Vagina (tissue), 2 donors: Measurements from ENCODE around the gene LPP. TPM values are rescaled to one million over a fixed set of nuclear protein-coding genes. Genes with fewer than 3 reads are reported as not detected.

ENCODE experiments used
- DNase-seq, 2 donors: peaks; one replicate each; pipeline ENCODE4 v3.0.0-alpha.2; 2017; ENCODE audit errors: extremely low spot score in 2 of 2
- H3K27ac ChIP-seq: fragments of 200-600 bp; sonication (generic); one replicate; pipeline ENCODE4 v1.5.1; 2019
- H3K27me3 ChIP-seq: fragments of 200-600 bp; sonication (generic); one replicate; pipeline ENCODE4 v1.5.1; 2019
- H3K36me3 ChIP-seq, 2 donors: fragments of 200-600 bp; sonication (generic); one replicate each; pipeline ENCODE4 v1.5.1; 2017 to 2019
- H3K4me1 ChIP-seq: fragments of 200-600 bp; sonication (generic); one replicate; pipeline ENCODE4 v1.5.1; 2019
- H3K4me3 ChIP-seq, 2 donors: fragments of 200-600 bp; sonication (generic); 1 replicate in 1 of 2; 2 replicates in 1 of 2; pipeline ENCODE4 v1.5.1; 2016 to 2019
- H3K9me3 ChIP-seq: fragments of 200-600 bp; sonication (generic); one replicate; pipeline ENCODE4 v1.5.1; 2019
- POLR2A ChIP-seq, 2 donors: fragments of 450-650 bp; IDR thresholded peaks; one replicate each; pipeline ENCODE4 v1.6.1; 2017; ENCODE audit warnings: antibody characterized with exemption in 2 of 2, mild to moderate bottlenecking in 2 of 2, moderate library complexity in 2 of 2
- POLR2AphosphoS5 ChIP-seq, 2 donors: sonication (generic); formaldehyde crosslinking; IDR thresholded peaks; one replicate each; pipeline ENCODE4 v1.9.0; 2017; ENCODE audit warnings: antibody characterized with exemption in 2 of 2, mild to moderate bottlenecking in 2 of 2, low read depth in 1 of 2; ENCODE audit not compliant: insufficient read depth in 1 of 2
- intact Hi-C: fragments of 100-400 bp; cut with DNase I; formaldehyde crosslinking; loops from one replicate; pipeline ENCODE4 v1.15.1; 2023
- total RNA-seq: library from RNA; depleted of rRNA; stranded (reverse); fragments of >200 nt; gene quantifications from one replicate; pipeline ENCODE4 v1.2.3, GENCODE V29; 2016
- TF ChIP-seq, protein P1 (sequence below), 3 experiments: fragments of 450-650 bp in 2 of 3; fragments of 200-600 bp in 1 of 3; sonication (generic) in 1 of 3; IDR thresholded peaks; one replicate each; pipeline ENCODE4 v1.5.1; 2017 to 2019; ENCODE audit warnings: antibody characterized with exemption in 3 of 3, mild to moderate bottlenecking in 2 of 3, moderate library complexity in 2 of 3

The LPP gene
- total RNA-seq, 1 donor from 2014 or later = 248 TPM

GRCh38 chr3:188168648-188169047 is 14.7 kb downstream of the LPP start:
- intact Hi-C loops = no loop called here
- Histone ChIP-seq H3K27ac (no peak overlapping the region), H3K4me3 (no peak overlapping the region), H3K4me1 (peaks cover 45% of the 10 kb centered on the region), H3K9me3 (no peaks in the 10 kb centered on the region), H3K27me3 (no peaks in the 10 kb centered on the region), H3K36me3 (no peaks in the 10 kb centered on the region)
- no peak for TF ChIP-seq POLR2AphosphoS5 (IDR thresholded peaks at IDR 0.05; ENCODE audit: insufficient read depth in 1 of 2, low read depth in 1 of 2)
- TF ChIP-seq POLR2A (IDR thresholded peaks at IDR 0.05) = no peak
- DNase-seq = peak in 1 of 2 donors; percentile 3

DNA sequence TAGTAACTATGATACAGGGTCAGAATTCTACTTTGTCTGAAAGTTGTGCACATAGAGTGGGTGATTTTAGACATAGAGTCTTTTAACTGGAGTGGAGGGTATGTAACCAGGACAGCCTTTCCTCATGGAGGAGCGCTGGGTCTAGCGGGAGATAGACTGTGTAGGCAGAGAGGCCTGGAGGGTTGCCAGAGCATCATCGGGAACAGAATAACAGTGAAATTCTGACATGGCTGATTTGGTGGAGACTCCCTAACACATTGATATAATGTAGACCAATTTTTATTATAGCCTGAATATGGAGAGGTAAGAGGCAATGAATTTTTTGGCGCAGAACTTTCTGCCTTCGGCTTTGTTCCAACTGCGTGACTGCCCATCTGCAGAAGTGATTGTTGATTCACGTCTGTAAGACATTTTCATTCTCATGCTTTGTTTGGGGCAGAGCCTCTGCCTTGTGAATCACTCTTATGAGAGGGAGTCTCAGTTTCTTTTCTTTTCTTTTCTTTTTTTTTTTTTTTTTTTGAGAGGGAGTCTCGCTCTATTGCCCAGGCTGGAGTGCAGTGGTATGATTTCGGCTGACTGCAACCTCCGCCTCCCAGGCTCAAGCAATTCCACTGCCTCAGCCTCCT is 16.0 kb downstream of the LPP start:
- intact Hi-C loops = no loop called here
- no peaks in the 10 kb centered on the region for H3K9me3 ChIP-seq
- no peaks in the 10 kb centered on the region for H3K36me3 ChIP-seq
- no peak for DNase-seq
- H3K27me3 ChIP-seq = no peaks in the 10 kb centered on the region
- no peak for TF ChIP-seq POLR2AphosphoS5 (IDR thresholded peaks at IDR 0.05; ENCODE audit: insufficient read depth in 1 of 2, low read depth in 1 of 2)
- TF ChIP-seq, protein P1, sequence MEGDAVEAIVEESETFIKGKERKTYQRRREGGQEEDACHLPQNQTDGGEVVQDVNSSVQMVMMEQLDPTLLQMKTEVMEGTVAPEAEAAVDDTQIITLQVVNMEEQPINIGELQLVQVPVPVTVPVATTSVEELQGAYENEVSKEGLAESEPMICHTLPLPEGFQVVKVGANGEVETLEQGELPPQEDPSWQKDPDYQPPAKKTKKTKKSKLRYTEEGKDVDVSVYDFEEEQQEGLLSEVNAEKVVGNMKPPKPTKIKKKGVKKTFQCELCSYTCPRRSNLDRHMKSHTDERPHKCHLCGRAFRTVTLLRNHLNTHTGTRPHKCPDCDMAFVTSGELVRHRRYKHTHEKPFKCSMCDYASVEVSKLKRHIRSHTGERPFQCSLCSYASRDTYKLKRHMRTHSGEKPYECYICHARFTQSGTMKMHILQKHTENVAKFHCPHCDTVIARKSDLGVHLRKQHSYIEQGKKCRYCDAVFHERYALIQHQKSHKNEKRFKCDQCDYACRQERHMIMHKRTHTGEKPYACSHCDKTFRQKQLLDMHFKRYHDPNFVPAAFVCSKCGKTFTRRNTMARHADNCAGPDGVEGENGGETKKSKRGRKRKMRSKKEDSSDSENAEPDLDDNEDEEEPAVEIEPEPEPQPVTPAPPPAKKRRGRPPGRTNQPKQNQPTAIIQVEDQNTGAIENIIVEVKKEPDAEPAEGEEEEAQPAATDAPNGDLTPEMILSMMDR (IDR thresholded peaks at IDR 0.05) = no peak
- TF ChIP-seq POLR2A (IDR thresholded peaks at IDR 0.05) = no peak
- H3K4me3 ChIP-seq = no peak overlapping the region
- peaks cover 41% of the 10 kb centered on the region for H3K4me1 ChIP-seq
- H3K27ac ChIP-seq = no peak overlapping the region

- TF ChIP-seq, protein P1 (IDR thresholded peaks at IDR 0.05) = no peak
- TF ChIP-seq POLR2A (IDR thresholded peaks at IDR 0.05) (no peak), POLR2AphosphoS5 (IDR thresholded peaks at IDR 0.05; ENCODE audit: insufficient read depth in 1 of 2, low read depth in 1 of 2) (no peak)
- H3K4me1 ChIP-seq = peaks cover 42% of the 10 kb centered on the region
- no peaks in the 10 kb centered on the region for H3K27me3 ChIP-seq
- no peaks in the 10 kb centered on the region for H3K9me3 ChIP-seq
- no peak overlapping the region for H3K4me3 ChIP-seq
- no peak overlapping the region for H3K27ac ChIP-seq
- DNase-seq = no peak
- intact Hi-C loops = no loop called here
- H3K36me3 ChIP-seq = no peaks in the 10 kb centered on the region
These were observed 16.8 kb downstream of the LPP start for GRCh38 chr3:188170461-188171459.

DNA sequence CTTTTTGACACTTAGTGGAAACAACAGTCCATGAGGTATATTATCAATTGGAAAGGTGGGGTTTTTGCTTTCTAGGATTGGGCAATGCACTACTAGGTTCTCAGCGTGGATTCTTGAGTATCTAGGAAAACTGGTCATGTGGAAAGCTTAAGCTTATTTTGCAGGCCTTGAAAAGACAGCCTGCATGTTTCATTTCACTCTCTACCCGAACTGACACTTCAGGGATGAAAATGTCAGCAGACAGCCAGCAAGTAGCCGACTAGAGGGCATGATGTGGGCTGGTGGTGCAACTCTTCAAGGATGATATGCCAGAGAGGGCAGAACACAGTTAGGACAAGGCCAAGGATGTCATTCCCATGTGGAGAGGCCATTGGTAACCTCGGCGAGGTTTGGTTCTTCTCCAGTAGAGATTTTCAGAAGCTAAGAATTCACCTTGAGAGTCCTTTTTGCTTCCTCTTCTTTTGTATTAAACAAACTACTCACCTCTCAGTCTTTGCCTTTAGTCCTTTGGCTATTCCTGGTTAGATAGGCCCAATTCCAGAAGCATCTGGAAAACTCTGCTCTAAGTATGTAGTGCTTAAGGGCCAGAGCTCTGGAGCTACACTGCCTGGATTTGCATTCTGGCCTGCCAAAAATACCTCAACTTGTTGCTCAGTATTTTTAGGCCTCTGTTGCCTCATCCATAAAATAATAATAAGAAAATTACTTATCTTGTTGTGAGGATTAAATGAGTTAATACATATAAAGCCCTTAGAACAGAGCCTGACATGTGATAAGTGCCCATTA is 17.9 kb downstream of the LPP start:
- H3K36me3 ChIP-seq = no peaks in the 10 kb centered on the region
- DNase-seq = no peak
- TF ChIP-seq POLR2A (IDR thresholded peaks at IDR 0.05) (no peak), POLR2AphosphoS5 (IDR thresholded peaks at IDR 0.05; ENCODE audit: insufficient read depth in 1 of 2, low read depth in 1 of 2) (no peak)
- TF ChIP-seq, protein P1 (IDR thresholded peaks at IDR 0.05) = no peak
- H3K27ac ChIP-seq = no peak overlapping the region
- H3K4me1 ChIP-seq = peaks cover 43% of the 10 kb centered on the region
- no peaks in the 10 kb centered on the region for H3K9me3 ChIP-seq
- no peak overlapping the region for H3K4me3 ChIP-seq
- intact Hi-C loops = no loop called here
- no peaks in the 10 kb centered on the region for H3K27me3 ChIP-seq
